A673 (cell line): Measurements from ENCODE around the gene ARSD. TPM values are rescaled to one million over a fixed set of nuclear protein-coding genes. Genes with fewer than 3 reads are reported as not detected.

Experiments used
- BruUV-seq: library from RNA; stranded (reverse); fragments of 400-500 nt; replicated peaks from 2 replicates; lab custom pipeline; 2021; lab: Mats Ljungman, UMichigan
- CTCF ChIA-PET: fragments of 300-600 bp; sonication (Branson Sonifier 250); formaldehyde crosslinking; loops from one replicate; lab custom pipeline; 2022; ENCODE audit warnings: antibody characterized with exemption; lab: Charles Lee
- POLR2A ChIA-PET: fragments of 300-600 bp; sonication (Branson Sonifier 250); formaldehyde crosslinking; loops from one replicate; lab custom pipeline; 2022; ENCODE audit warnings: antibody characterized with exemption; ENCODE audit not compliant: low non-redundant PET; lab: Charles Lee
- DNase-seq: peaks from one replicate; pipeline ENCODE4 v3.0.0-alpha.2; 2015; ENCODE audit warnings: low spot score
- H3K27ac ChIP-seq: fragments of 200-600 bp; sonication (generic); 2 replicates; pipeline ENCODE4 v1.5.1; 2016; ENCODE audit warnings: mixed run types, low read depth, mild to moderate bottlenecking, mixed read lengths, antibody characterized with exemption, low read length; ENCODE audit not compliant: poor library complexity, severe bottlenecking
- H3K27me3 ChIP-seq: fragments of 200-600 bp; sonication (generic); replicated peaks from 2 replicates; pipeline ENCODE4 v1.6.1; 2017; ENCODE audit warnings: mixed run types, low read depth, mild to moderate bottlenecking, mixed read lengths, antibody characterized with exemption, low read length; ENCODE audit not compliant: insufficient read depth, poor library complexity
- H3K36me3 ChIP-seq: fragments of 200-600 bp; sonication (generic); 2 replicates; pipeline ENCODE4 v1.6.1; 2016; ENCODE audit warnings: mixed run types, mild to moderate bottlenecking, mixed read lengths, antibody characterized with exemption, low read length; ENCODE audit not compliant: insufficient read depth, poor library complexity, severe bottlenecking
- H3K4me1 ChIP-seq: fragments of 200-600 bp; sonication (generic); 2 replicates; pipeline ENCODE4 v1.6.1; 2017; ENCODE audit warnings: mixed run types, mild to moderate bottlenecking, mixed read lengths, antibody characterized with exemption, low read length; ENCODE audit not compliant: insufficient read depth, poor library complexity, severe bottlenecking
- H3K4me3 ChIP-seq: fragments of 200-600 bp; sonication (generic); 2 replicates; pipeline ENCODE4 v1.5.1; 2016; ENCODE audit warnings: low read depth, mixed run types, mild to moderate bottlenecking, mixed read lengths, low read length; ENCODE audit not compliant: poor library complexity, severe bottlenecking
- H3K9me3 ChIP-seq: fragments of 200-600 bp; sonication (generic); 2 replicates; pipeline ENCODE4 v1.6.1; 2016; ENCODE audit warnings: mixed run types, low read depth, mild to moderate bottlenecking, mixed read lengths, antibody characterized with exemption, low read length; ENCODE audit not compliant: poor library complexity, severe bottlenecking
- EZH2 ChIP-seq: fragments of 200-600 bp; sonication (generic); IDR thresholded peaks from 2 replicates; pipeline ENCODE4 v1.6.1; 2017; ENCODE audit warnings: borderline replicate concordance, low read depth, mild to moderate bottlenecking, mixed read lengths, antibody characterized with exemption, low read length; ENCODE audit not compliant: poor library complexity, severe bottlenecking
- intact Hi-C: fragments of 100-400 bp; cut with micrococcal nuclease; formaldehyde crosslinking; loops from one replicate; pipeline ENCODE4 v1.10.0; 2022; ENCODE audit not compliant: unreplicated experiment
- total RNA-seq: library from RNA; stranded (reverse); gene quantifications from 2 replicates; pipeline ENCODE4 v1.2.3, GENCODE V29; 2021
- TF ChIP-seq, protein P1 (sequence below): fragments of 300-800, 200-600 bp; sonication (generic); conservative IDR thresholded peaks from 2 replicates; pipeline ENCODE4 v1.5.1; 2017; ENCODE audit warnings: low read depth, mild to moderate bottlenecking, antibody characterized with exemption, low read length, moderate library complexity, mixed read lengths

ARSD gene
- total RNA-seq, 1 experiment from 2014 or later, result 1.2 TPM

DNA sequence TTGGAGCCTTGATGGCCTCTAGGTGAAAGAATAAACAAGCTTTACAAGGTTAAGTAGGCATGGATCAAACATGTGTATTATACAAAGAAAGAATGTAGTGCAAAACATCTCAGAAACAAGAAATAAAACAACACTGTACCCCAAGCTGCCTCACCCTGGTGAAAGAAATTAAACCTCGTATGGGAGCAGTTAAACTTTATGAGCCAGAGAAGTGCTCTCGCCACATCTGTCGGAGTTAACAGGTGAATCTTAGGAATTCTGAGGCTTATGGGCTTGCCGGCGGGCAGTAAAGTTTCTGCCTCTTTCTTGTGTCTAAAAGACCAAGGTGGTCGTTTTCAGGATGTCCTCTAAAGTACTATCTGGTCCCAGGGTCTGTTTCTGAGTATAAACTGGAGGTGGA, 43.3 kb upstream of the ARSD start:
- DNase-seq, result no peak
- Histone ChIP-seq H3K9me3 (no peaks in the 10 kb centered on the region), H3K4me1 (no peaks in the 10 kb centered on the region), H3K4me3 (no peak overlapping the region), H3K27me3 (peaks cover 37% of the 10 kb centered on the region), H3K36me3 (no peaks in the 10 kb centered on the region), H3K27ac (no peak overlapping the region)
- POLR2A ChIA-PET, result no interaction called here
- intact Hi-C loops, result no loop called here
- CTCF ChIA-PET, result no interaction called here
- no TSS peak for BruUV-seq
- TF ChIP-seq, protein P1, sequence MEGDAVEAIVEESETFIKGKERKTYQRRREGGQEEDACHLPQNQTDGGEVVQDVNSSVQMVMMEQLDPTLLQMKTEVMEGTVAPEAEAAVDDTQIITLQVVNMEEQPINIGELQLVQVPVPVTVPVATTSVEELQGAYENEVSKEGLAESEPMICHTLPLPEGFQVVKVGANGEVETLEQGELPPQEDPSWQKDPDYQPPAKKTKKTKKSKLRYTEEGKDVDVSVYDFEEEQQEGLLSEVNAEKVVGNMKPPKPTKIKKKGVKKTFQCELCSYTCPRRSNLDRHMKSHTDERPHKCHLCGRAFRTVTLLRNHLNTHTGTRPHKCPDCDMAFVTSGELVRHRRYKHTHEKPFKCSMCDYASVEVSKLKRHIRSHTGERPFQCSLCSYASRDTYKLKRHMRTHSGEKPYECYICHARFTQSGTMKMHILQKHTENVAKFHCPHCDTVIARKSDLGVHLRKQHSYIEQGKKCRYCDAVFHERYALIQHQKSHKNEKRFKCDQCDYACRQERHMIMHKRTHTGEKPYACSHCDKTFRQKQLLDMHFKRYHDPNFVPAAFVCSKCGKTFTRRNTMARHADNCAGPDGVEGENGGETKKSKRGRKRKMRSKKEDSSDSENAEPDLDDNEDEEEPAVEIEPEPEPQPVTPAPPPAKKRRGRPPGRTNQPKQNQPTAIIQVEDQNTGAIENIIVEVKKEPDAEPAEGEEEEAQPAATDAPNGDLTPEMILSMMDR, result no peak
- TF ChIP-seq EZH2, result no peak

DNA sequence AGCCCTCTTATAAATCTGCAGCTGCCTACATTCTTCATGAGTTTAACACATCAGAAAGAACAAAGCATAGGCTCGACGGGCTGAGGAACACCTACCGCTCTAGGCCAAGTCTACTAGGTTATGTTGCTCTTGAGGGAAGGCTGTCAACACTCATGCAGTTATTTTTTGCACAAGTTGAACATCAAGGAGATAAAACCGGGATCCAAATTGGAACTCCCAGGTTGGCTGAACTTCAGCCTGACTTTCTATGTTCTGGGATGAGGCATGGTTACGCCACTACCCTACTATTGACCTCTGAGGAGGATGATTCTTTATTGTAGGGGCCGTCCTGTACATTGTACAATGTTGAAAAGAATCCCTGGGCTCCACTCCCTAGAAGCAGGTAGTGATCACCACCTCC, 39.9 kb upstream of the ARSD start:
- ChIA-PET POLR2A (interaction anchor here (0.6 kb wide), 1 partner anchor 12 kb away, joined by 7 read pairs; no protein-coding TSS in a partner anchor), CTCF (no interaction called here)
- intact Hi-C loops, result no loop called here
- H3K4me1 ChIP-seq, result no peaks in the 10 kb centered on the region
- peaks cover 37% of the 10 kb centered on the region for H3K27me3 ChIP-seq
- no peak overlapping the region for H3K27ac ChIP-seq
- no peaks in the 10 kb centered on the region for H3K36me3 ChIP-seq
- BruUV-seq, result no TSS peak
- H3K4me3 ChIP-seq, result no peak overlapping the region
- no peaks in the 10 kb centered on the region for H3K9me3 ChIP-seq
- no peak for TF ChIP-seq EZH2
- TF ChIP-seq, protein P1, result no peak
- no peak for DNase-seq

DNA sequence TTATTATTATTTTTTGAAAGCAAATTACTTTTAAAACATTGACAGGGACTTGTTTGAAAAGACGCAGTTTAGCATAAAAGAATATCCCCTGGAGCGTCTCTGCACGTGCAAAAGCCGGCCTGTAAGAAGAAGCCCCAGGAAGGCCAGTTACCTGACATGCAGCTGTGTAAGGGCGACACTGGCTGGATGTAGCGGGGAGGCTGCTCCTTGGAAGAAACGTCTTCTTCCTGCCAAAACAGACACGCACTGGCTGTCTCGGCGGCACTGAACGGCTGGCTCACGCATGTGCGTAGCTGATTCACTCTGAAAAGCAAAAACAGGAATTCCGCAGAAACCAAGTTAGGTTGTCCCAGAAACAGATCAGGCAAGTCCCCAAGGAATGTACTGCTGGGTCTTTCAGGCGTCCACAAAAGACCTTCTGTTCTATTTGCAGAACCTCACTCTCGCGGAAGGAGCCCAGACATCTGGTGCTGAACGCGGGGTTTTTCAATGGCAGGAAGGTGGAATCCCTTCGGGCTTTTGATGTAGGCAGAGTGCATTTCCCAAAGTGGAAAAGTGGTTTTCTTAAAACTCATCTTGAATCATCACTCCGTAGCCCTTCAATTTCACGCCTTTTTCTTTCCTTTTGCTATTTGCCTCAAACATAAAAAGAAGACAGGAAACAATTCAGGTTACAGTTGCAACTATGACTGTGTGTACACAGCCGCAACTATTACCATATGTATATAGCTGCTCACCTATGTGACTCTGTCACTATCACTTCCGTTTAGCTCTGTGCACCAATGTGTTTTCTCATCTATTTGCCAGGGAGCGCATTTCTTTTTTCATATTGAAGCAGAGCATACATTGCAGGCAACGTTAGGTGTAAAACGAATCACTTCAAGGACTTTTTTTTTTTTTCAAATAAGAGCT, 39.1 kb upstream of the ARSD start:
- ChIA-PET POLR2A (interaction anchor here (0.6 kb wide), 1 partner anchor 13 kb away, joined by 7 read pairs; no protein-coding TSS in a partner anchor), CTCF (no interaction called here)
- TF ChIP-seq, protein P1, result 0 out of 2 replicates have a peak, but pooled peaks have one; percentile 30
- no peak for TF ChIP-seq EZH2
- H3K4me3 ChIP-seq, result peak overlapping the region; percentile 32
- H3K27ac ChIP-seq, result no peak overlapping the region
- DNase-seq, result peak; percentile 51
- H3K36me3 ChIP-seq, result no peaks in the 10 kb centered on the region
- intact Hi-C loops, result no loop called here
- peaks cover 37% of the 10 kb centered on the region for H3K27me3 ChIP-seq
- no TSS peak for BruUV-seq
- H3K4me1 ChIP-seq, result no peaks in the 10 kb centered on the region
- H3K9me3 ChIP-seq, result no peaks in the 10 kb centered on the region
